ENCODE data around the gene DUSP9. TPM values are rescaled to one million over a fixed set of nuclear protein-coding genes. Genes with fewer than 3 reads are reported as not detected.

The DUSP9 gene
- total and polyA plus RNA-seq, 3 donors from 2014 or later, result 2.5 to 10.2 (median 6.2) TPM

GRCh38 chrX:153628129-153628528 lies 18.9 kb upstream of the DUSP9 start:
- Histone ChIP-seq H3K36me3 (ENCODE audit: low read depth, missing control alignments) (no peaks in the 10 kb centered on the region), H3K27me3 (no peaks in the 10 kb centered on the region), H3K27ac (no peak overlapping the region), H3K4me3 (no peak overlapping the region), H3K4me1 (no peaks in the 10 kb centered on the region), H3K9me3 (no peaks in the 10 kb centered on the region)
- intact Hi-C loops (cut with DNase I; ENCODE audit: low total_unique reads), result no loop called here
- 92 to 93% methylated on average over 6 to 8 of the region's 8 CpGs for WGBS, 2 donors
- TF ChIP-seq CTCF (IDR thresholded peaks at IDR 0.05) (no peak), POLR2A (IDR thresholded peaks at IDR 0.05) (no peak)
- no peak for DNase-seq

- Histone ChIP-seq H3K9me3 (no peaks in the 10 kb centered on the region), H3K27me3 (no peaks in the 10 kb centered on the region), H3K36me3 (ENCODE audit: low read depth, missing control alignments) (no peaks in the 10 kb centered on the region), H3K4me1 (no peaks in the 10 kb centered on the region), H3K27ac (no peak overlapping the region), H3K4me3 (no peak overlapping the region)
- TF ChIP-seq POLR2A (IDR thresholded peaks at IDR 0.05) (no peak), CTCF (IDR thresholded peaks at IDR 0.05) (no peak)
- 100% methylated on average over 3 of the region's 12 CpGs; no CpG with 5 or more reads in 1 of the 2 donors for WGBS, 2 donors
- intact Hi-C loops (cut with DNase I; ENCODE audit: low total_unique reads), result no loop called here
- DNase-seq, result no peak
Measured at GRCh38 chrX:153628665-153629064, 18.3 kb upstream of the DUSP9 start.

- no peak for TF ChIP-seq POLR2A (IDR thresholded peaks at IDR 0.05)
- TF ChIP-seq CTCF (IDR thresholded peaks at IDR 0.05), result no peak
- 75 to 79% methylated on average over 2 of the region's 2 CpGs for WGBS, 2 donors
- no peaks in the 10 kb centered on the region for H3K27me3 ChIP-seq
- H3K27ac ChIP-seq, result no peak overlapping the region
- no peak for DNase-seq
- no peak overlapping the region for H3K4me3 ChIP-seq
- no peaks in the 10 kb centered on the region for H3K4me1 ChIP-seq
- H3K36me3 ChIP-seq (ENCODE audit: low read depth, missing control alignments), result no peaks in the 10 kb centered on the region
- H3K9me3 ChIP-seq, result no peaks in the 10 kb centered on the region
- intact Hi-C loops (cut with DNase I; ENCODE audit: low total_unique reads), result no loop called here
Measured at GRCh38 chrX:153631346-153631745, 15.7 kb upstream of the DUSP9 start.

- WGBS, 2 donors, result 94 to 97% methylated on average over 2 to 12 of the region's 19 CpGs
- Histone ChIP-seq H3K36me3 (ENCODE audit: low read depth, missing control alignments) (no peaks in the 10 kb centered on the region), H3K9me3 (no peaks in the 10 kb centered on the region), H3K27ac (no peak overlapping the region), H3K27me3 (no peaks in the 10 kb centered on the region), H3K4me1 (no peaks in the 10 kb centered on the region), H3K4me3 (no peak overlapping the region)
- TF ChIP-seq POLR2A (IDR thresholded peaks at IDR 0.05) (no peak), CTCF (IDR thresholded peaks at IDR 0.05) (no peak)
- DNase-seq, result no peak
- intact Hi-C loops (cut with DNase I; ENCODE audit: low total_unique reads), result no loop called here
Measured at GRCh38 chrX:153631907-153632594, 15.0 kb upstream of the DUSP9 start.

- intact Hi-C loops (cut with DNase I; ENCODE audit: low total_unique reads), result no loop called here
- no peaks in the 10 kb centered on the region for H3K4me1 ChIP-seq
Measured at GRCh38 chrX:153632595-153632946, 14.4 kb upstream of the DUSP9 start.

More at GRCh38 chrX:153632595-153632946, 14.4 kb upstream of the DUSP9 start:
- 100% methylated on average over 2 to 5 of the region's 7 CpGs for WGBS, 2 donors
- H3K4me3 ChIP-seq, result no peak overlapping the region
- TF ChIP-seq POLR2A (IDR thresholded peaks at IDR 0.05) (no peak), CTCF (IDR thresholded peaks at IDR 0.05) (no peak)
- H3K36me3 ChIP-seq (ENCODE audit: low read depth, missing control alignments), result no peaks in the 10 kb centered on the region
- H3K9me3 ChIP-seq, result no peaks in the 10 kb centered on the region
- H3K27me3 ChIP-seq, result no peaks in the 10 kb centered on the region
- H3K27ac ChIP-seq, result no peak overlapping the region
- no peak for DNase-seq

Measured in testis (tissue), 3 donors.